HG03575 (cell line): Measurements from ENCODE around the gene CLCNKB.

Source experiments
- ATAC-seq: cut with Tn5 transposase; IDR thresholded peaks from one replicate; pipeline ENCODE4 v1.9.1; 2021; ENCODE audit not compliant: unreplicated experiment, insufficient number of reproducible peaks, low FRiP score; ENCODE audit errors: extremely low read depth

Gene CLCNKB

GRCh38 chr1:16083486-16083885 lies 39.9 kb downstream of the CLCNKB start:
- ATAC-seq = no peak

GRCh38 chr1:16085522-16085921 lies 41.9 kb downstream of the CLCNKB start:
- ATAC-seq = no peak

GRCh38 chr1:16087733-16088132 lies 44.2 kb downstream of the CLCNKB start:
- ATAC-seq = no peak

- no peak for ATAC-seq
These were observed 44.8 kb downstream of the CLCNKB start for GRCh38 chr1:16088351-16088911.

GRCh38 chr1:16088996-16089395 lies 45.4 kb downstream of the CLCNKB start:
- no peak for ATAC-seq

GRCh38 chr1:16090076-16090826 lies 46.7 kb downstream of the CLCNKB start:
- no peak for ATAC-seq

- ATAC-seq = no peak
These were observed 47.7 kb downstream of the CLCNKB start for GRCh38 chr1:16091296-16091695.

- ATAC-seq = no peak
These were observed 48.7 kb downstream of the CLCNKB start for GRCh38 chr1:16092097-16092922.

GRCh38 chr1:16092923-16093511 lies 49.4 kb downstream of the CLCNKB start:
- ATAC-seq = no peak

- no peak for ATAC-seq
These were observed 50.0 kb downstream of the CLCNKB start for GRCh38 chr1:16093611-16094010.

- ATAC-seq = no peak
These were observed 51.0 kb downstream of the CLCNKB start for GRCh38 chr1:16094453-16095158.

GRCh38 chr1:16095447-16095846 lies 51.9 kb downstream of the CLCNKB start:
- no peak for ATAC-seq

- ATAC-seq = no peak
These were observed 55.8 kb downstream of the CLCNKB start for GRCh38 chr1:16099412-16099811.

- ATAC-seq = no peak
These were observed 58.0 kb downstream of the CLCNKB start for GRCh38 chr1:16101623-16102022.
